Suprapubic skin (tissue), 4 donors: Measurements from ENCODE around the gene KMT2C.
"Not testable (repeated sequence)": the region's sequence is repeated elsewhere in the genome, so short reads cannot be mapped to it uniquely, and the experiment has no call there.

ENCODE experiments used
- EP300 ChIP-seq: sonication (generic); formaldehyde crosslinking; IDR thresholded peaks from one replicate; pipeline ENCODE4 v1.6.1; 2017; ENCODE audit warnings: antibody characterized with exemption
- POLR2AphosphoS5 ChIP-seq, 3 donors: sonication (generic); formaldehyde crosslinking; IDR thresholded peaks; one replicate each; pipeline ENCODE4 v1.6.1; 2017; ENCODE audit warnings: antibody characterized with exemption in 3 of 3
- TF ChIP-seq, protein P1 (sequence below), 2 donors: fragments of 200-600 bp in 1 of 2; fragments of 450-650 bp in 1 of 2; sonication (generic) in 1 of 2; IDR thresholded peaks; one replicate each; pipeline ENCODE4 v1.5.1; 2016 to 2019; ENCODE audit warnings: antibody characterized with exemption in 2 of 2, mild to moderate bottlenecking in 1 of 2, moderate library complexity in 1 of 2

DNA sequence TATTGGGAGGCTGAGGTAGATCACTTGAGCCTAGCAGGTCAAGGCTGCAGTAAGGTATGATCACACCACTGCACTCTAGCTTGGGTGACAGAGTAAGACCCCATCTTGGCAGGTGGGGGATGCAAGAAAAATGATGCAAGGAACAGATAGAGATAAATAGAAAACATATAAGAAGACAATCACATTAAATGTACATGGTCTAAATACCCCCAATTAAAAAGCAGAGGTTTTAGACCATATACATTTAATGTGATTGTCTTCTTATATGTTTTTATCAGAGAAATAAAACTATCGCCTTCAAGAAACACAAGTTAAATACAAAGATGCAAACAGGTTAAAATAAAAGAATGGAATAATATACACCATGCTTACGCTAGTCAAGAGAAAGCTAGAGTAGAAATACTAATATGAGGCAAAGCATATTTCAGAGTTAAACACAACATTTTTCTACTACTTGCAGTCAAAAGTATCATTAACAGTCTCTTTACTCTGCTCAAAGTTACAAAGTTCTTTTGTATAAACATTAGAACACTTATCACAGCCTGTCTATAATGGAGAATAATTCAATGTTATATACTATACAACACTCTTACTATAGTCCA, 136.2 kb downstream of the KMT2C start:
- TF ChIP-seq, protein P1, sequence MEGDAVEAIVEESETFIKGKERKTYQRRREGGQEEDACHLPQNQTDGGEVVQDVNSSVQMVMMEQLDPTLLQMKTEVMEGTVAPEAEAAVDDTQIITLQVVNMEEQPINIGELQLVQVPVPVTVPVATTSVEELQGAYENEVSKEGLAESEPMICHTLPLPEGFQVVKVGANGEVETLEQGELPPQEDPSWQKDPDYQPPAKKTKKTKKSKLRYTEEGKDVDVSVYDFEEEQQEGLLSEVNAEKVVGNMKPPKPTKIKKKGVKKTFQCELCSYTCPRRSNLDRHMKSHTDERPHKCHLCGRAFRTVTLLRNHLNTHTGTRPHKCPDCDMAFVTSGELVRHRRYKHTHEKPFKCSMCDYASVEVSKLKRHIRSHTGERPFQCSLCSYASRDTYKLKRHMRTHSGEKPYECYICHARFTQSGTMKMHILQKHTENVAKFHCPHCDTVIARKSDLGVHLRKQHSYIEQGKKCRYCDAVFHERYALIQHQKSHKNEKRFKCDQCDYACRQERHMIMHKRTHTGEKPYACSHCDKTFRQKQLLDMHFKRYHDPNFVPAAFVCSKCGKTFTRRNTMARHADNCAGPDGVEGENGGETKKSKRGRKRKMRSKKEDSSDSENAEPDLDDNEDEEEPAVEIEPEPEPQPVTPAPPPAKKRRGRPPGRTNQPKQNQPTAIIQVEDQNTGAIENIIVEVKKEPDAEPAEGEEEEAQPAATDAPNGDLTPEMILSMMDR (IDR thresholded peaks at IDR 0.05), result not testable (repeated sequence)
- TF ChIP-seq EP300; POLR2AphosphoS5 (IDR thresholded peaks at IDR 0.05): not testable (repeated sequence)
